PC-3 (cell line): Measurements from ENCODE around the gene KCNC4.

Experiments used
- CTCF ChIP-seq: fragments of 300-600 bp; sonication (generic); conservative IDR thresholded peaks from 2 replicates; pipeline ENCODE4 v1.5.1; 2017; ENCODE audit warnings: antibody characterized with exemption, low read depth, mild to moderate bottlenecking, low read length
- EZH2phosphoT487 ChIP-seq: fragments of 300-600 bp; sonication (generic); IDR thresholded peaks from 2 replicates; pipeline ENCODE4 v1.6.1; 2018; ENCODE audit warnings: mild to moderate bottlenecking, antibody characterized with exemption, low read length, borderline replicate concordance

GRCh38 chr1:110207831-110208230 lies 2.3 kb upstream of the KCNC4 start:
- peak; percentile 95 for TF ChIP-seq CTCF
- no peak for TF ChIP-seq EZH2phosphoT487
